K562 (cell line): ENCODE measurements around the gene CEBPZ. TPM values are rescaled to one million over a fixed set of nuclear protein-coding genes. Genes with fewer than 3 reads are reported as not detected.

ENCODE experiments used
- BMI1 ChIP-seq: fragments of 150-350 bp; IDR thresholded peaks from 2 replicates; pipeline ENCODE4 v1.6.1; 2014; ENCODE audit warnings: low read length
- FOXO4 ChIP-seq: fragments of 450-650 bp; formaldehyde crosslinking; IDR thresholded peaks from 2 replicates; pipeline ENCODE4 v1.4.0; 2020; ENCODE audit warnings: mild to moderate bottlenecking, moderate library complexity
- HMGN3 ChIP-seq: IDR thresholded peaks from 2 replicates; pipeline ENCODE4 v1.6.1; 2011; ENCODE audit warnings: borderline replicate concordance, low read depth, mild to moderate bottlenecking, mixed read lengths, low read length; ENCODE audit not compliant: insufficient read length; ENCODE audit errors: extremely low read depth
- MBD2 ChIP-seq: sonication (generic); IDR thresholded peaks from 2 replicates; pipeline ENCODE4 v1.6.1; 2016; ENCODE audit warnings: low read depth, borderline replicate concordance
- PML ChIP-seq: IDR thresholded peaks from 2 replicates; pipeline ENCODE4 v1.6.1; 2012; ENCODE audit warnings: low read length, inconsistent platforms
- RFX7 ChIP-seq: fragments of 250-450 bp; sonication (Bioruptor Pico); IDR thresholded peaks from 2 replicates; pipeline ENCODE4 v1.5.1; 2021; ENCODE audit warnings: mild to moderate bottlenecking
- SUPT5H ChIP-seq: fragments of 450-650 bp; IDR thresholded peaks from 2 replicates; pipeline ENCODE4 v1.6.1; 2016
- THRA ChIP-seq: fragments of 450-650 bp; IDR thresholded peaks from 2 replicates; pipeline ENCODE4 v1.6.1; 2017; ENCODE audit warnings: mild to moderate bottlenecking, moderate library complexity
- ZC3H4 ChIP-seq: sonication (generic); formaldehyde crosslinking; IDR thresholded peaks from 2 replicates; pipeline ENCODE4 v1.9.0; 2021; ENCODE audit warnings: missing genetic modification reagents, borderline replicate concordance
- ZNF146 ChIP-seq: IDR thresholded peaks from one replicate; pipeline ENCODE4 v1.6.1; 2018; ENCODE audit warnings: missing compliant biosample characterization; ENCODE audit not compliant: unreplicated experiment
- polyA plus RNA-seq, 8 experiments: library from polyadenylated mRNA; depleted of rRNA in 4 of 8; stranded (reverse) in 5 of 8; unstranded in 3 of 8; fragments of >200 nt; fragmentation: Nextera tagmentation in 2 of 8; fragmentation: Illumina TruSeq in 1 of 8; extraction: Ambion mirVana in 2 of 8; extraction: Trizol in 1 of 8; gene quantifications; 2 replicates each; pipeline versions ENCODE4 v1.2.1 to v1.2.3, GENCODE V29; 2011 to 2014; ENCODE audit warnings: inconsistent platforms in 1 of 8, missing spikeins in 1 of 8
- total RNA-seq, 7 experiments: library from RNA; depleted of rRNA in 6 of 7; stranded (reverse); fragments of >200 nt in 6 of 7; fragmentation: Illumina TruSeq in 2 of 7; extraction: Trizol in 2 of 7; gene quantifications; 2 replicates each; pipeline versions ENCODE4 v1.2.1 to v1.2.3, GENCODE V29; 2011 to 2021; ENCODE audit warnings: low replicate concordance in 1 of 7
- TF ChIP-seq, protein P1 (sequence below): fragments of 250-450 bp; sonication (Bioruptor Pico); IDR thresholded peaks from 2 replicates; pipeline ENCODE4 v1.4.0; 2020
- TF ChIP-seq, protein P2 (sequence below), 2 experiments: fragments of 450-650 bp; conservative IDR thresholded peaks; 2 replicates each; pipeline ENCODE4 v1.6.1; 2017; ENCODE audit warnings: mild to moderate bottlenecking in 2 of 2, moderate library complexity in 2 of 2

The CEBPZ gene
- total and polyA plus RNA-seq, 9 of the 15 experiments (the other 6 are each of a cell fraction or from before 2014, with no cell fraction given) = 49.7 to 160 (median 82.8) TPM

DNA sequence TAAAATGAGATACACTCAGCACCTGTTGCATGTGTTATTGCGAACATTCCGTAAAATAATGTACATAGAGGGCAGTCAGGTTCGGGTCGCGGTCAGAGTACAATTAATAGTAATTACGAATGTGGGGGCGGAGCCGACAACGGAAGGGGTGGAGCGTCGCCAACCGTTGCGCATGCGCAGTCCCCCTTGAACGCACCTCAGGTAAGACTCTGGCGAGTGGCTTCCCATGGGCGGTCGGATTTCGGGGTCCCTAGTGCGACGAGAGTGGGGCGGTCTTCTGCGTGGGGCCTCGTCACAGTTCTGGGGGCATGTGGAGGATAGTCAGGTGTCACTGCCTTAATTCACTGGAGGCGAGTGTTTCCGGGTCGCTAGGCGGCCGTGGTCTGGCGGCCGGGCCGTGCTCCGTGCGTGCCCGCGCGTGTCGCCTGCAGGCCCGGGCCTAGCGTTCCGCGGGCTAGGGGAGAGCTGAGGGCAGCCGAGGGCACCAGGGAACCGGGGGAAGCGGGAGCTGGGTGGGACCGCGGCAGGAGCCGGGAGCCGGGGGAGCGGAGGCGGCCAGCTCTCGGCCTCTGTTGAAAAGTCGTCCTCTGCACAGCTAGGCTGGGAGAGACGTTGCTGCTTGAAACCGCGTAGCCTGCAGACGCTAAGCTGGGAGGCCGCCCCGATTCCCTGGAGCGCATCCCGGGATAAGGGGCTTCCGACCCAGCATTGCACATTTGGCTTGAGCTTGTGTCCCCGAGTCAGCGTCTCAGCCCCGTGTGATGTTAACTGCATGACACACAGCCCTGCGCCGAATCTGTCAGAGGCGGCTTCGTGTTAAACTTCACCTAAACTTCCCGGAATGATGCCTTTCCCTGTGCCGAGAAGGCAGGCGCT is 34.8 kb downstream of the CEBPZ start, which contains the start of gene CEBPZOS (continued):
- TF ChIP-seq HMGN3 (peak; percentile 63), THRA (no peak), ZC3H4 (CRISPR knock-in tag) (peak; percentile 66; the same call in 1 of the 2 replicates), BMI1 (0 out of 2 replicates have a peak, but pooled peaks have one; percentile 19), ZNF146 (CRISPR knock-in tag) (no peak), RFX7 (CRISPR knock-in tag) (no peak), MBD2 (peak; percentile 54; the same call in 1 of the 2 replicates), PML (peak; percentile 81; the same call in 1 of the 2 replicates), SUPT5H (peak; percentile 92), FOXO4 (CRISPR knock-in tag) (0 out of 2 replicates have a peak, but pooled peaks have one; percentile 37)
- TF ChIP-seq, protein P1, sequence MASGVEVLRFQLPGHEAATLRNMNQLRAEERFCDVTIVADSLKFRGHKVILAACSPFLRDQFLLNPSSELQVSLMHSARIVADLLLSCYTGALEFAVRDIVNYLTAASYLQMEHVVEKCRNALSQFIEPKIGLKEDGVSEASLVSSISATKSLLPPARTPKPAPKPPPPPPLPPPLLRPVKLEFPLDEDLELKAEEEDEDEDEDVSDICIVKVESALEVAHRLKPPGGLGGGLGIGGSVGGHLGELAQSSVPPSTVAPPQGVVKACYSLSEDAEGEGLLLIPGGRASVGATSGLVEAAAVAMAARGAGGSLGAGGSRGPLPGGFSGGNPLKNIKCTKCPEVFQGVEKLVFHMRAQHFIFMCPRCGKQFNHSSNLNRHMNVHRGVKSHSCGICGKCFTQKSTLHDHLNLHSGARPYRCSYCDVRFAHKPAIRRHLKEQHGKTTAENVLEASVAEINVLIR (CRISPR knock-in tag) = no peak
- TF ChIP-seq, protein P2, sequence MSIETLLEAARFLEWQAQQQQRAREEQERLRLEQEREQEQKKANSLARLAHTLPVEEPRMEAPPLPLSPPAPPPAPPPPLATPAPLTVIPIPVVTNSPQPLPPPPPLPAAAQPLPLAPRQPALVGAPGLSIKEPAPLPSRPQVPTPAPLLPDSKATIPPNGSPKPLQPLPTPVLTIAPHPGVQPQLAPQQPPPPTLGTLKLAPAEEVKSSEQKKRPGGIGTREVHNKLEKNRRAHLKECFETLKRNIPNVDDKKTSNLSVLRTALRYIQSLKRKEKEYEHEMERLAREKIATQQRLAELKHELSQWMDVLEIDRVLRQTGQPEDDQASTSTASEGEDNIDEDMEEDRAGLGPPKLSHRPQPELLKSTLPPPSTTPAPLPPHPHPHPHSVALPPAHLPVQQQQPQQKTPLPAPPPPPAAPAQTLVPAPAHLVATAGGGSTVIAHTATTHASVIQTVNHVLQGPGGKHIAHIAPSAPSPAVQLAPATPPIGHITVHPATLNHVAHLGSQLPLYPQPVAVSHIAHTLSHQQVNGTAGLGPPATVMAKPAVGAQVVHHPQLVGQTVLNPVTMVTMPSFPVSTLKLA (conservative IDR thresholded peaks at IDR 0.05) = peak; percentile 34 to 80; a peak in 2 of 4 replicates
